ENCODE results near the gene FRY.

Gene FRY

GRCh38 chr13:32199168-32199567 lies 167.6 kb downstream of the FRY start:
- DNase-seq (ENCODE audit: low read depth), result no peak
- no peak for TF ChIP-seq CTCF (IDR thresholded peaks at IDR 0.05; ENCODE audit: low read depth, low read length, missing control alignments)
- in situ Hi-C loops (cut with HindIII; ENCODE audit: low sequenced_read_pairs), result no loop called here
- no peak overlapping the region for H3K4me3 ChIP-seq (ENCODE audit: low read depth, low read length)

- TF ChIP-seq CTCF (IDR thresholded peaks at IDR 0.05; ENCODE audit: low read depth, low read length, missing control alignments), result no peak
- H3K4me3 ChIP-seq (ENCODE audit: low read depth, low read length), result no peak overlapping the region
- in situ Hi-C loops (cut with HindIII; ENCODE audit: low sequenced_read_pairs), result no loop called here
- no peak for DNase-seq (ENCODE audit: low read depth)
These were observed 169.2 kb downstream of the FRY start for GRCh38 chr13:32200741-32201140.

DNA sequence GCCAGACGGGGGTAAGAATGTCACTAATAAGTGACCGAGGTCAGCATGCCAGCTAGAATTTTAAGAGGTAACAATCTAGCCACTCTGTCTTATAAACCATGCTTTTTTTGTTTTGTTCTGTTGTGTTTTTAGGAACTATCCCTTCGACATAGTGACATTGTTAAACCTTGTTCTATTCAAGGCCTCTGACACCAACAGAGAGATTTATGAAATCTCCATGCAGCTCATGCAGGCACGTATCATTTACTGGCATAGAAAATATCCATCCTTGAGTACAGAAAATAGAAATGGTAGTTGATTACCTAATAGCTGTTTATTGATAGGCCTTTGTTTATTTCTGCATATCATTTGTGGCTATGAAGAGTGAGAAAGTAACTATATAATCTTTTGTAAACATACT lies 170.2 kb downstream of the FRY start:
- no peak overlapping the region for H3K4me3 ChIP-seq (ENCODE audit: low read depth, low read length)
- in situ Hi-C loops (cut with HindIII; ENCODE audit: low sequenced_read_pairs), result no loop called here
- TF ChIP-seq CTCF (IDR thresholded peaks at IDR 0.05; ENCODE audit: low read depth, low read length, missing control alignments), result no peak
- no peak for DNase-seq (ENCODE audit: low read depth)

- no peak for DNase-seq (ENCODE audit: low read depth)
- no peak for TF ChIP-seq CTCF (IDR thresholded peaks at IDR 0.05; ENCODE audit: low read depth, low read length, missing control alignments)
- in situ Hi-C loops (cut with HindIII; ENCODE audit: low sequenced_read_pairs), result no loop called here
- H3K4me3 ChIP-seq (ENCODE audit: low read depth, low read length), result no peak overlapping the region
These were observed 170.7 kb downstream of the FRY start for GRCh38 chr13:32202268-32202667.

- H3K4me3 ChIP-seq (ENCODE audit: low read depth, low read length), result no peak overlapping the region
- no peak for DNase-seq (ENCODE audit: low read depth)
- no peak for TF ChIP-seq CTCF (IDR thresholded peaks at IDR 0.05; ENCODE audit: low read depth, low read length, missing control alignments)
- in situ Hi-C loops (cut with HindIII; ENCODE audit: low sequenced_read_pairs), result no loop called here
These were observed 171.6 kb downstream of the FRY start for GRCh38 chr13:32203221-32203620.

DNA sequence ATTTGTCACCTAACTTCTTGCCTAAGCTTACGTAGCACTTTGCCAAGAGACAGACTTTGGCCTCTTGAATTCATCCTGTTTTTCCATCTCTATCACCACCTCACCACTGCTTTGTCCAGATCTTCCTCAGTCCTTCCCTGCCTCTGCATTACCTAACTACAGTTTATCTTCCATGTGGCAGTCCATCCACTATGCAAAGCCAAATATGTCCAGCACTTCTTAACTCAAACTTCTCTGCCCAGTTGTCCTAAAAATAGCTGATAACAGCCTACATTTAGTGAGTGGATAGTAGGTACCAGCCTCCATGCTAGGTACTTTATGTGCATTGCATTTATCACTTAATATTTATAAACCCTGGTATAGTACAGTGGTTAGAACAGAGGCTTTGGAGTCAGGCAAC lies 172.2 kb downstream of the FRY start:
- H3K4me3 ChIP-seq (ENCODE audit: low read depth, low read length), result no peak overlapping the region
- DNase-seq (ENCODE audit: low read depth), result no peak
- in situ Hi-C loops (cut with HindIII; ENCODE audit: low sequenced_read_pairs), result no loop called here
- TF ChIP-seq CTCF (IDR thresholded peaks at IDR 0.05; ENCODE audit: low read depth, low read length, missing control alignments), result no peak

All from astrocyte of the cerebellum (primary cell).